Spinal cord (tissue), 10 donors: ENCODE data around the gene TDRD5. TPM values are rescaled to one million over a fixed set of nuclear protein-coding genes. Genes with fewer than 3 reads are reported as not detected.
"Not testable (repeated sequence)": the region's sequence is repeated elsewhere in the genome, so short reads cannot be mapped to it uniquely, and the experiment has no call there.

Experiments used
- DNase-seq, 6 donors: peaks; one replicate each; pipeline versions ENCODE4 v3.0.0 to v3.0.0-alpha.2; 2013 to 2015; ENCODE audit warnings: low spot score in 6 of 6, low read depth in 4 of 6
- H3K27ac ChIP-seq: one replicate; pipeline ENCODE4 v1.5.1; 2013; ENCODE audit warnings: low read depth, low read length, control low read depth
- H3K27me3 ChIP-seq: one replicate; pipeline ENCODE4 v1.6.1; 2013; ENCODE audit warnings: low read length; ENCODE audit not compliant: control insufficient read depth, insufficient read depth
- H3K36me3 ChIP-seq: one replicate; pipeline ENCODE4 v1.6.1; 2013; ENCODE audit warnings: low read length; ENCODE audit not compliant: control insufficient read depth, insufficient read depth
- H3K4me1 ChIP-seq: one replicate; pipeline ENCODE4 v1.6.1; 2013; ENCODE audit warnings: low read length; ENCODE audit not compliant: control insufficient read depth, insufficient read depth
- H3K4me3 ChIP-seq: one replicate; pipeline ENCODE4 v1.5.1; 2013; ENCODE audit warnings: low read depth, low read length, control low read depth
- H3K9me3 ChIP-seq: one replicate; pipeline ENCODE4 v1.6.1; 2013; ENCODE audit warnings: low read length; ENCODE audit not compliant: control insufficient read depth, insufficient read depth
- WGBS: methylation state at CpG from one replicate; pipeline ENCODE4 v1.1.5; 2013; ENCODE audit warnings: missing lambda C conversion rate; ENCODE audit not compliant: insufficient coverage; 5-methylcytosine and 5-hydroxymethylcytosine counted together
- polyA plus RNA-seq, 2 donors: library from polyadenylated mRNA; unstranded; fragments of 120-200 nt; gene quantifications; one replicate each; pipeline ENCODE4 v1.2.1, GENCODE V29; 2013; ENCODE audit not compliant: insufficient read length in 2 of 2
- total RNA-seq, 2 donors: library from RNA; depleted of rRNA in 1 of 2; stranded (reverse); fragments of 120-200 nt in 1 of 2; fragments of >200 nt in 1 of 2; gene quantifications; one replicate each; pipeline versions ENCODE4 v1.2.3 to v1.2.4, GENCODE V29; 2013 to 2014
- donor health status: healthy.

Gene TDRD5
- total and polyA plus RNA-seq, 4 donors = 0.88 to 3.9 (median 1.7) TPM

- not testable (repeated sequence) for H3K9me3 ChIP-seq, H3K4me1 ChIP-seq, H3K36me3 ChIP-seq, H3K27ac ChIP-seq, DNase-seq, H3K4me3 ChIP-seq, H3K27me3 ChIP-seq
- 72% methylated on average over 6 of the region's 6 CpGs for WGBS
These were observed 102.9 kb downstream of the TDRD5 start for GRCh38 chr1:179694530-179694929.

- Histone ChIP-seq H3K4me1 (no peaks in the 10 kb centered on the region), H3K9me3 (no peaks in the 10 kb centered on the region), H3K4me3 (no peak overlapping the region), H3K27me3 (no peaks in the 10 kb centered on the region), H3K27ac (no peak overlapping the region), H3K36me3 (no peaks in the 10 kb centered on the region)
- 69% methylated on average over 3 of the region's 5 CpGs for WGBS
- DNase-seq = no peak
These were observed 111.4 kb downstream of the TDRD5 start for GRCh38 chr1:179702946-179703539.

GRCh38 chr1:179706339-179706941, 114.8 kb downstream of the TDRD5 start:
- 0% methylated on average over 1 of the region's 3 CpGs for WGBS
- Histone ChIP-seq H3K27ac (no peak overlapping the region), H3K27me3 (no peaks in the 10 kb centered on the region), H3K9me3 (no peaks in the 10 kb centered on the region), H3K4me1 (no peaks in the 10 kb centered on the region), H3K4me3 (no peak overlapping the region), H3K36me3 (no peaks in the 10 kb centered on the region)
- DNase-seq = peak in 5 of 6 donors; percentile 55 to 94 (median 76)

- DNase-seq = no peak
- no CpG with 5 or more reads among the region's 2 CpGs for WGBS
These were observed 115.8 kb downstream of the TDRD5 start for GRCh38 chr1:179707406-179707805.

GRCh38 chr1:179708434-179709195, 117.0 kb downstream of the TDRD5 start:
- Histone ChIP-seq H3K27ac (no peak overlapping the region), H3K9me3 (no peaks in the 10 kb centered on the region), H3K4me3 (no peak overlapping the region), H3K27me3 (no peaks in the 10 kb centered on the region), H3K36me3 (no peaks in the 10 kb centered on the region), H3K4me1 (no peaks in the 10 kb centered on the region)
- 72% methylated on average over 4 of the region's 6 CpGs for WGBS
- DNase-seq = no peak

More at GRCh38 chr1:179707406-179707805, 115.8 kb downstream of the TDRD5 start:
- Histone ChIP-seq H3K27me3 (no peaks in the 10 kb centered on the region), H3K36me3 (no peaks in the 10 kb centered on the region), H3K4me1 (no peaks in the 10 kb centered on the region), H3K9me3 (no peaks in the 10 kb centered on the region), H3K4me3 (no peak overlapping the region), H3K27ac (no peak overlapping the region)

- DNase-seq = peak in 2 of 6 donors; percentile 43 to 71
- Histone ChIP-seq H3K4me3 (no peak overlapping the region), H3K27ac (no peak overlapping the region), H3K36me3 (no peaks in the 10 kb centered on the region), H3K4me1 (no peaks in the 10 kb centered on the region), H3K27me3 (no peaks in the 10 kb centered on the region), H3K9me3 (peaks cover 3% of the 10 kb centered on the region)
- no CpG with 5 or more reads among the region's 5 CpGs for WGBS
These were observed 118.3 kb downstream of the TDRD5 start for GRCh38 chr1:179709841-179710329.

GRCh38 chr1:179714159-179714558, 122.5 kb downstream of the TDRD5 start:
- DNase-seq = no peak
- Histone ChIP-seq H3K36me3 (no peaks in the 10 kb centered on the region), H3K4me1 (no peaks in the 10 kb centered on the region), H3K27me3 (no peaks in the 10 kb centered on the region), H3K9me3 (peaks cover 7% of the 10 kb centered on the region), H3K27ac (no peak overlapping the region), H3K4me3 (no peak overlapping the region)
- no CpG with 5 or more reads among the region's 1 CpG for WGBS

- Histone ChIP-seq H3K9me3 (peaks cover 7% of the 10 kb centered on the region), H3K27me3 (no peaks in the 10 kb centered on the region), H3K27ac (no peak overlapping the region), H3K4me3 (no peak overlapping the region), H3K4me1 (no peaks in the 10 kb centered on the region), H3K36me3 (no peaks in the 10 kb centered on the region)
- DNase-seq = no peak
These were observed 123.0 kb downstream of the TDRD5 start for GRCh38 chr1:179714623-179715022.

- Histone ChIP-seq H3K27me3 (no peaks in the 10 kb centered on the region), H3K27ac (no peak overlapping the region), H3K9me3 (peaks cover 6% of the 10 kb centered on the region), H3K36me3 (no peaks in the 10 kb centered on the region), H3K4me3 (no peak overlapping the region), H3K4me1 (no peaks in the 10 kb centered on the region)
- DNase-seq = no peak
These were observed 127.6 kb downstream of the TDRD5 start for GRCh38 chr1:179719272-179719671.
